H9 (cell line): ENCODE measurements around the gene GPS1. TPM values are rescaled to one million over a fixed set of nuclear protein-coding genes. Genes with fewer than 3 reads are reported as not detected.

Experiments
- DNase-seq: peaks from one replicate; pipeline ENCODE4 v3.0.0-alpha.2; 2017
- H2AFZ ChIP-seq: one replicate; pipeline ENCODE4 v1.6.1; 2013; ENCODE audit warnings: mild to moderate bottlenecking, low read length, control low read depth, moderate library complexity
- H2AK5ac ChIP-seq: 2 replicates; pipeline ENCODE4 v1.6.1; 2013; ENCODE audit warnings: low read length, control low read depth, mixed read lengths; ENCODE audit not compliant: insufficient read length
- H2BK120ac ChIP-seq: one replicate; pipeline ENCODE4 v1.6.1; 2013; ENCODE audit warnings: low read depth, mild to moderate bottlenecking, low read length, control low read depth, inconsistent platforms; ENCODE audit not compliant: poor library complexity, severe bottlenecking
- H2BK12ac ChIP-seq: 2 replicates; pipeline ENCODE4 v1.6.1; 2013; ENCODE audit warnings: low read length, control low read depth, mixed read lengths, low read depth; ENCODE audit not compliant: insufficient read length
- H2BK15ac ChIP-seq: 2 replicates; pipeline ENCODE4 v1.6.1; 2013; ENCODE audit warnings: low read depth, low read length, control low read depth
- H2BK20ac ChIP-seq: one replicate; pipeline ENCODE4 v1.6.1; 2013; ENCODE audit warnings: low read depth, mild to moderate bottlenecking, low read length, control low read depth, inconsistent platforms; ENCODE audit not compliant: poor library complexity, severe bottlenecking
- H2BK5ac ChIP-seq: 2 replicates; pipeline ENCODE4 v1.6.1; 2013; ENCODE audit warnings: low read length, control low read depth, mixed read lengths; ENCODE audit not compliant: insufficient read length
- H3K14ac ChIP-seq: 2 replicates; pipeline ENCODE4 v1.6.1; 2013; ENCODE audit warnings: low read length, control low read depth; ENCODE audit not compliant: insufficient read depth
- H3K18ac ChIP-seq: 2 replicates; pipeline ENCODE4 v1.6.1; 2013; ENCODE audit warnings: low read depth, mild to moderate bottlenecking, mixed read lengths, low read length, control low read depth; ENCODE audit not compliant: insufficient read length
- H3K23ac ChIP-seq: 2 replicates; pipeline ENCODE4 v1.6.1; 2013; ENCODE audit warnings: low read length, control low read depth, mixed read lengths, low read depth; ENCODE audit not compliant: insufficient read length
- H3K23me2 ChIP-seq: 2 replicates; pipeline ENCODE4 v1.6.1; 2013; ENCODE audit warnings: low read depth, mild to moderate bottlenecking, mixed read lengths, low read length, control low read depth; ENCODE audit not compliant: insufficient read length, poor library complexity, severe bottlenecking
- H3K27ac ChIP-seq: 2 replicates; pipeline ENCODE4 v1.5.1; 2013; ENCODE audit warnings: low read length, control low read depth, mixed read lengths, low read depth; ENCODE audit not compliant: insufficient read length
- H3K27me3 ChIP-seq: 2 replicates; pipeline ENCODE4 v1.6.1; 2013; ENCODE audit warnings: low read length, control low read depth, inconsistent platforms; ENCODE audit not compliant: insufficient read depth
- H3K4ac ChIP-seq: 2 replicates; pipeline ENCODE4 v1.6.1; 2013; ENCODE audit warnings: low read depth, mild to moderate bottlenecking, control low read depth, inconsistent platforms, low read length, moderate library complexity
- H3K4me1 ChIP-seq: 2 replicates; pipeline ENCODE4 v1.6.1; 2013; ENCODE audit warnings: low read length, control low read depth, inconsistent platforms; ENCODE audit not compliant: insufficient read depth
- H3K4me2 ChIP-seq: 2 replicates; pipeline ENCODE4 v1.6.1; 2013; ENCODE audit warnings: low read length, control low read depth, mixed read lengths; ENCODE audit not compliant: insufficient read length, insufficient read depth
- H3K56ac ChIP-seq: 2 replicates; pipeline ENCODE4 v1.6.1; 2013; ENCODE audit warnings: low read depth, mild to moderate bottlenecking, mixed read lengths, low read length, control low read depth; ENCODE audit not compliant: insufficient read length
- H3K79me1 ChIP-seq: 2 replicates; pipeline ENCODE4 v1.6.1; 2013; ENCODE audit warnings: low read depth, mild to moderate bottlenecking, moderate library complexity, low read length, control low read depth, inconsistent platforms; ENCODE audit not compliant: insufficient read depth, poor library complexity, severe bottlenecking
- H3K79me2 ChIP-seq: 2 replicates; pipeline ENCODE4 v1.6.1; 2013; ENCODE audit warnings: low read length, control low read depth, inconsistent platforms; ENCODE audit not compliant: insufficient read depth
- H3K9ac ChIP-seq: 2 replicates; pipeline ENCODE4 v1.6.1; 2013; ENCODE audit warnings: low read length, control low read depth, mixed read lengths; ENCODE audit not compliant: insufficient read length; ENCODE audit errors: extremely low read depth
- H3K9me3 ChIP-seq: one replicate; pipeline ENCODE4 v1.6.1; 2013; ENCODE audit warnings: low read depth, low read length, inconsistent platforms; ENCODE audit not compliant: control insufficient read depth
- H3T11ph ChIP-seq: one replicate; pipeline ENCODE4 v1.6.1; 2013; ENCODE audit warnings: mild to moderate bottlenecking, low read length, control low read depth, inconsistent platforms
- H4K20me1 ChIP-seq: one replicate; pipeline ENCODE4 v1.6.1; 2013; ENCODE audit not compliant: control insufficient read depth, insufficient read length, insufficient read depth
- H4K5ac ChIP-seq: 2 replicates; pipeline ENCODE4 v1.6.1; 2013; ENCODE audit warnings: low read depth, mild to moderate bottlenecking, mixed read lengths, low read length, control low read depth; ENCODE audit not compliant: insufficient read length
- H4K8ac ChIP-seq: replicated peaks from 2 replicates; pipeline ENCODE4 v1.6.1; 2013; ENCODE audit warnings: low read length, control low read depth, mixed read lengths, low read depth; ENCODE audit not compliant: insufficient read length
- H4K91ac ChIP-seq: 2 replicates; pipeline ENCODE4 v1.6.1; 2013; ENCODE audit warnings: low read depth, mild to moderate bottlenecking, moderate library complexity, mixed read lengths, low read length, control low read depth; ENCODE audit not compliant: insufficient read length
- H3K27ac Mint-ChIP-seq, 3 experiments: 2 replicates in 2 of 3; 3 replicates in 1 of 3; pipeline ENCODE4 v1.8.0; 2020 to 2021; ENCODE audit warnings: mixed read lengths in 3 of 3, mild to moderate bottlenecking in 1 of 3, moderate library complexity in 1 of 3
- H3K27me3 Mint-ChIP-seq: 2 replicates; pipeline ENCODE4 v1.8.0; 2021; ENCODE audit warnings: low read depth, mild to moderate bottlenecking, moderate library complexity, mixed read lengths
- H3K36me3 Mint-ChIP-seq, 3 experiments: 2 replicates in 2 of 3; 3 replicates in 1 of 3; pipeline ENCODE4 v1.8.0; 2020 to 2021; ENCODE audit warnings: low read depth in 3 of 3, mixed read lengths in 3 of 3; ENCODE audit not compliant: insufficient read depth in 1 of 3
- H3K4me1 Mint-ChIP-seq, 2 experiments: 2 replicates each; pipeline ENCODE4 v1.8.0; 2020; ENCODE audit warnings: mixed read lengths in 2 of 2
- H3K4me3 Mint-ChIP-seq, 2 experiments: 2 replicates in 1 of 2; 3 replicates in 1 of 2; pipeline ENCODE4 v1.8.0; 2020 to 2021; ENCODE audit warnings: mild to moderate bottlenecking in 2 of 2, mixed read lengths in 2 of 2, moderate library complexity in 1 of 2
- H3K9me3 Mint-ChIP-seq, 2 experiments: 2 replicates in 1 of 2; 3 replicates in 1 of 2; pipeline ENCODE4 v1.8.0; 2020; ENCODE audit warnings: mild to moderate bottlenecking in 2 of 2, mixed read lengths in 2 of 2, moderate library complexity in 1 of 2
- WGBS: extraction: QIAGEN DNeasy Blood & Tissue Kit; methylation state at CpG from one replicate; pipeline ENCODE4 v1.1.7; 2013; ENCODE audit warnings: missing lambda C conversion rate, low lambda C conversion rate, mixed read lengths; ENCODE audit not compliant: insufficient read length; ENCODE audit errors: extremely low coverage; 5-methylcytosine and 5-hydroxymethylcytosine counted together
- total RNA-seq: library from RNA; stranded (reverse); gene quantifications from 2 replicates; pipeline ENCODE4 v1.2.1, GENCODE V29; 2021
- TF ChIP-seq, protein P1 (sequence below): fragments of 200-600 bp; sonication (generic); conservative IDR thresholded peaks from 3 replicates; pipeline ENCODE4 v1.8.0; 2021; ENCODE audit warnings: antibody characterized with exemption, mild to moderate bottlenecking

Gene GPS1
- total RNA-seq, 1 experiment from 2014 or later = 164 TPM

DNA sequence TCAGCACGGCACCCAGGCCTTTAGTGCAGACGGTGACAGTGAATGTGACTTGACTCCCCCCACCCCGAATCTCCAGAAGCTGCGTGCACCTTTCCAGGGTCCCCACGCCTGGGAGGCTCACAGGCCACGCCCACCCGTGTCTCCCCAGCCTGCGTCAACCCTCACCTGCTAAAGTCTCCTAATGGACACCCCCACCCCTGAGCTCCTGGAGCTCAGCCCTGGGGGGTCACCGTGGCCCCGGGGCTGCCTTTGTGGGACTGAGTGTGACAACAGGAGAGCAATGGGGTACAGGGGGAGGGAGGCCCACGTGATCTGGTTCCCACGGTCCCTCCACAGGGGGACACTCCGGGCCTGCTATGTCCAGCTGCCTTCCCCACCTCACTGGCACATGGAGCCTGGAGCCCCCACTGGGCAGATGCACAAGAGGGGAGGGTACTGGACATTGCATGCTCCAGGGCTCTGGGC is 53.8 kb downstream of the GPS1 start:
- no peaks in the 10 kb centered on the region for H3K79me2 ChIP-seq
- no peak overlapping the region for H3K56ac ChIP-seq
- 0 out of 5 replicates have a peak overlapping the region, but pooled peaks of 1 of the 2 experiments have one; percentile 35 for H3K4me3 Mint-ChIP-seq
- H3K4ac ChIP-seq = no peak overlapping the region
- no peak overlapping the region for H2BK5ac ChIP-seq
- no peak overlapping the region for H3K27ac Mint-ChIP-seq
- H3K79me1 ChIP-seq = no peaks in the 10 kb centered on the region
- no peak overlapping the region for H2BK20ac ChIP-seq
- no peak overlapping the region for H4K5ac ChIP-seq
- H3K9me3 ChIP-seq = no peaks in the 10 kb centered on the region
- no peak overlapping the region for H2AK5ac ChIP-seq
- no peak for DNase-seq
- H3K9me3 Mint-ChIP-seq = peaks cover 0 to 9% of the 10 kb centered on the region in 2 experiments; a peak in 2 of 5 replicates
- no peak overlapping the region for H2BK120ac ChIP-seq
- no peak overlapping the region for H4K91ac ChIP-seq
- no peak overlapping the region for H2BK12ac ChIP-seq
- H3T11ph ChIP-seq = no peak overlapping the region
- no peak overlapping the region for H3K27ac ChIP-seq
- no peak overlapping the region for H3K14ac ChIP-seq
- no peak overlapping the region for H2BK15ac ChIP-seq
- WGBS = no CpG with 5 or more reads among the region's 13 CpGs
- H3K23ac ChIP-seq = no peak overlapping the region
- H4K20me1 ChIP-seq = no peaks in the 10 kb centered on the region
- TF ChIP-seq, protein P1, sequence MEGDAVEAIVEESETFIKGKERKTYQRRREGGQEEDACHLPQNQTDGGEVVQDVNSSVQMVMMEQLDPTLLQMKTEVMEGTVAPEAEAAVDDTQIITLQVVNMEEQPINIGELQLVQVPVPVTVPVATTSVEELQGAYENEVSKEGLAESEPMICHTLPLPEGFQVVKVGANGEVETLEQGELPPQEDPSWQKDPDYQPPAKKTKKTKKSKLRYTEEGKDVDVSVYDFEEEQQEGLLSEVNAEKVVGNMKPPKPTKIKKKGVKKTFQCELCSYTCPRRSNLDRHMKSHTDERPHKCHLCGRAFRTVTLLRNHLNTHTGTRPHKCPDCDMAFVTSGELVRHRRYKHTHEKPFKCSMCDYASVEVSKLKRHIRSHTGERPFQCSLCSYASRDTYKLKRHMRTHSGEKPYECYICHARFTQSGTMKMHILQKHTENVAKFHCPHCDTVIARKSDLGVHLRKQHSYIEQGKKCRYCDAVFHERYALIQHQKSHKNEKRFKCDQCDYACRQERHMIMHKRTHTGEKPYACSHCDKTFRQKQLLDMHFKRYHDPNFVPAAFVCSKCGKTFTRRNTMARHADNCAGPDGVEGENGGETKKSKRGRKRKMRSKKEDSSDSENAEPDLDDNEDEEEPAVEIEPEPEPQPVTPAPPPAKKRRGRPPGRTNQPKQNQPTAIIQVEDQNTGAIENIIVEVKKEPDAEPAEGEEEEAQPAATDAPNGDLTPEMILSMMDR = no peak
- peaks cover 37 to 72% of the 10 kb centered on the region in 2 experiments for H3K4me1 Mint-ChIP-seq
- peaks cover 34% of the 10 kb centered on the region for H3K27me3 Mint-ChIP-seq
- no peaks in the 10 kb centered on the region for H3K27me3 ChIP-seq
- no peak overlapping the region for H4K8ac ChIP-seq
- H3K18ac ChIP-seq = no peak overlapping the region
- no peak overlapping the region for H3K4me2 ChIP-seq
- H2AFZ ChIP-seq = no peak overlapping the region
- H3K4me1 ChIP-seq = no peaks in the 10 kb centered on the region; the same call in 1 of the 2 replicates
- H3K23me2 ChIP-seq = no peaks in the 10 kb centered on the region
- H3K36me3 Mint-ChIP-seq = peaks cover 0 to 7% (median 0%) of the 10 kb centered on the region in 3 experiments; a peak in 3 of 7 replicates
- no peak overlapping the region for H3K9ac ChIP-seq
